HepG2 (cell line): Measurements from ENCODE around the gene RPTOR. TPM values are rescaled to one million over a fixed set of nuclear protein-coding genes. Genes with fewer than 3 reads are reported as not detected.

Experiments
- ATAC-seq: fragments of 200-7000 bp; cut with Tn5 transposase; 3 replicates; pipeline ENCODE4 v1.9.1; 2020; ENCODE audit warnings: mild to moderate bottlenecking, moderate library complexity
- BruUV-seq: library from RNA; stranded (reverse); fragments of 400-500 nt; replicated peaks from 2 replicates; lab custom pipeline; 2021; lab: Mats Ljungman, UMichigan
- CTCF ChIA-PET: fragments of 300-600 bp; formaldehyde crosslinking; extraction: SDS; loops from one replicate; lab custom pipeline; 2021; ENCODE audit warnings: low total read pairs, inconsistent platforms, low intra/inter-chr PET ratio; lab: Yijun Ruan, JAX
- POLR2A ChIA-PET: fragments of 350-600 bp; sonication (Branson Sonifier 250); formaldehyde crosslinking; loops from one replicate; lab custom pipeline; 2020; ENCODE audit warnings: antibody characterized with exemption, inconsistent platforms; lab: Yijun Ruan, JAX
- DNase-seq: peaks from one replicate; pipeline ENCODE4 v3.0.0-alpha.2; 2015; ENCODE audit warnings: low spot score
- FAIRE-seq: peaks from 3 replicates; lab custom pipeline; 2011; peaks lifted over from hg19 to GRCh38; lab: Jason Lieb, UNC
- H2AFZ ChIP-seq: one replicate; pipeline ENCODE4 v1.6.1; 2011; ENCODE audit warnings: low read length, inconsistent platforms
- H3K27ac ChIP-seq: fragments of 300-600 bp; 3 replicates; pipeline ENCODE4 v1.8.0; 2011; ENCODE audit warnings: mixed run types, mild to moderate bottlenecking, mixed read lengths, low read length, inconsistent platforms; ENCODE audit not compliant: insufficient read depth; ENCODE audit errors: extremely low read length
- H3K27me3 ChIP-seq, 2 experiments: fragments of 200-600 bp in 1 of 2; 2 replicates in 1 of 2; 3 replicates in 1 of 2; pipeline versions ENCODE4 v1.6.0 to v1.8.0; 2011; ENCODE audit warnings: low read length in 2 of 2, mild to moderate bottlenecking in 2 of 2, moderate library complexity in 2 of 2, inconsistent platforms in 1 of 2; ENCODE audit not compliant: insufficient read depth in 2 of 2, control insufficient read depth in 1 of 2
- H3K36me3 ChIP-seq, 2 experiments: fragments of 200-600 bp in 1 of 2; replicated peaks in 1 of 2; 2 replicates in 1 of 2; 3 replicates in 1 of 2; pipeline versions ENCODE4 v1.5.1 to v1.8.0; 2011; ENCODE audit warnings: low read length in 2 of 2, inconsistent platforms in 1 of 2; ENCODE audit not compliant: insufficient read depth in 2 of 2, control insufficient read depth in 1 of 2
- H3K4me1 ChIP-seq: 2 replicates; pipeline ENCODE4 v1.5.1; 2012; ENCODE audit warnings: low read length, inconsistent platforms; ENCODE audit not compliant: insufficient read depth
- H3K4me2 ChIP-seq: 2 replicates; pipeline ENCODE4 v1.6.0; 2011; ENCODE audit warnings: low read depth, low read length, inconsistent platforms
- H3K4me3 ChIP-seq, 3 experiments: fragments of 200-600 bp in 1 of 3; sonication (generic), shearing (Covaris generic) in 1 of 3; replicated peaks in 1 of 3; 2 replicates each; pipeline ENCODE4 v1.5.1; 2011 to 2016; ENCODE audit warnings: low read length in 3 of 3, inconsistent platforms in 2 of 3, low read depth in 2 of 3, mild to moderate bottlenecking in 2 of 3, control low read depth in 1 of 3, mixed read lengths in 1 of 3; ENCODE audit not compliant: insufficient read depth in 1 of 3
- H3K79me2 ChIP-seq: one replicate; pipeline ENCODE4 v1.6.1; 2011; ENCODE audit warnings: low read length, inconsistent platforms; ENCODE audit not compliant: insufficient read depth
- H3K9ac ChIP-seq: 2 replicates; pipeline ENCODE4 v1.6.0; 2011; ENCODE audit warnings: mild to moderate bottlenecking, low read depth, low read length, inconsistent platforms; ENCODE audit not compliant: insufficient read depth
- H3K9me3 ChIP-seq: 2 replicates; pipeline ENCODE4 v1.5.1; 2012; ENCODE audit warnings: mild to moderate bottlenecking, low read length
- H4K20me1 ChIP-seq: 2 replicates; pipeline ENCODE4 v1.6.0; 2011; ENCODE audit warnings: inconsistent platforms, mild to moderate bottlenecking, low read length, moderate library complexity; ENCODE audit not compliant: insufficient read depth
- ARHGAP35 ChIP-seq: sonication (generic); formaldehyde crosslinking; IDR thresholded peaks from 2 replicates; pipeline ENCODE4 v1.9.0; 2022; ENCODE audit warnings: mild to moderate bottlenecking, inconsistent platforms, moderate library complexity, missing genetic modification reagents, borderline replicate concordance
- DNMT3B ChIP-seq: conservative IDR thresholded peaks from 2 replicates; pipeline ENCODE4 v1.6.1; 2016; ENCODE audit warnings: missing biosample characterization, control low read depth
- FOXM1 ChIP-seq: sonication (generic); formaldehyde crosslinking; IDR thresholded peaks from 2 replicates; pipeline ENCODE4 v1.5.0; 2020; ENCODE audit warnings: missing genetic modification reagents
- KDM6A ChIP-seq: IDR thresholded peaks from 2 replicates; pipeline ENCODE4 v1.6.1; 2016; ENCODE audit warnings: low read depth
- KLF11 ChIP-seq: IDR thresholded peaks from 2 replicates; pipeline ENCODE4 v1.6.1; 2016; ENCODE audit warnings: missing compliant biosample characterization
- POLR2AphosphoS2 ChIP-seq: IDR thresholded peaks from 2 replicates; pipeline ENCODE4 v1.6.1; 2011; ENCODE audit warnings: low read depth, low read length, improper control_type of control experiment
- SMARCC2 ChIP-seq: fragments of 450-650 bp; IDR thresholded peaks from 2 replicates; pipeline ENCODE4 v1.6.1; 2017; ENCODE audit warnings: antibody characterized with exemption, mild to moderate bottlenecking
- SMYD3 ChIP-seq: sonication (generic); formaldehyde crosslinking; IDR thresholded peaks from 2 replicates; pipeline ENCODE4 v1.8.1; 2023; ENCODE audit warnings: mild to moderate bottlenecking, missing genetic modification reagents
- ZMYM2 ChIP-seq: sonication (generic); formaldehyde crosslinking; IDR thresholded peaks from 2 replicates; pipeline ENCODE4 v1.8.0; 2022; ENCODE audit warnings: mild to moderate bottlenecking, missing genetic modification reagents
- WGBS: methylation state at CpG from one replicate; pipeline ENCODE4 v1.1.6; 2017; ENCODE audit warnings: low lambda C conversion rate; 5-methylcytosine and 5-hydroxymethylcytosine counted together
- in situ Hi-C: cut with HindIII; loops from 2 replicates; pipeline ENCODE4 v1.10.0; 2017; ENCODE audit warnings: low pct_unique_long_range_greater_than_20kb; ENCODE audit not compliant: extremely low pct_ligation_motif_present
- intact Hi-C: fragments of 100-400 bp; cut with micrococcal nuclease; formaldehyde crosslinking; loops from one replicate; pipeline ENCODE4 v1.10.0; 2022; ENCODE audit not compliant: unreplicated experiment
- polyA plus RNA-seq, 8 experiments: library from polyadenylated mRNA; depleted of rRNA in 3 of 8; stranded (reverse) in 7 of 8; unstranded in 1 of 8; fragments of >200 nt; fragmentation: Illumina TruSeq in 4 of 8; extraction: Trizol in 4 of 8; gene quantifications; 2 replicates each; pipeline versions ENCODE4 v1.2.1 to v1.2.3, GENCODE V29; 2011 to 2016; ENCODE audit warnings: low read depth in 4 of 8, missing spikeins in 1 of 8, mixed read lengths in 1 of 8; ENCODE audit not compliant: insufficient read depth in 1 of 8
- total RNA-seq, 5 experiments: library from RNA; depleted of rRNA; stranded (reverse); fragments of >200 nt; fragmentation: Illumina TruSeq; extraction: Trizol; gene quantifications; 2 replicates each; pipeline ENCODE4 v1.2.3, GENCODE V29; 2016; ENCODE audit warnings: low read depth in 1 of 5
- TF ChIP-seq, protein P1 (sequence below): IDR thresholded peaks from 2 replicates; pipeline ENCODE4 v1.6.1; 2012; ENCODE audit warnings: inconsistent platforms
- TF ChIP-seq, protein P2 (sequence below): IDR thresholded peaks from 2 replicates; pipeline ENCODE4 v1.6.1; 2012; ENCODE audit warnings: low read depth, low read length, improper control_type of control experiment
- TF ChIP-seq, protein P3 (sequence below): sonication (generic); formaldehyde crosslinking; IDR thresholded peaks from 2 replicates; pipeline ENCODE4 v1.4.0; 2020; ENCODE audit warnings: missing genetic modification reagents

Gene RPTOR
- total and polyA plus RNA-seq, 2 of the 13 experiments (the other 11 are each of a cell fraction or from before 2014, with no cell fraction given): 6.6 to 25.3 TPM

DNA sequence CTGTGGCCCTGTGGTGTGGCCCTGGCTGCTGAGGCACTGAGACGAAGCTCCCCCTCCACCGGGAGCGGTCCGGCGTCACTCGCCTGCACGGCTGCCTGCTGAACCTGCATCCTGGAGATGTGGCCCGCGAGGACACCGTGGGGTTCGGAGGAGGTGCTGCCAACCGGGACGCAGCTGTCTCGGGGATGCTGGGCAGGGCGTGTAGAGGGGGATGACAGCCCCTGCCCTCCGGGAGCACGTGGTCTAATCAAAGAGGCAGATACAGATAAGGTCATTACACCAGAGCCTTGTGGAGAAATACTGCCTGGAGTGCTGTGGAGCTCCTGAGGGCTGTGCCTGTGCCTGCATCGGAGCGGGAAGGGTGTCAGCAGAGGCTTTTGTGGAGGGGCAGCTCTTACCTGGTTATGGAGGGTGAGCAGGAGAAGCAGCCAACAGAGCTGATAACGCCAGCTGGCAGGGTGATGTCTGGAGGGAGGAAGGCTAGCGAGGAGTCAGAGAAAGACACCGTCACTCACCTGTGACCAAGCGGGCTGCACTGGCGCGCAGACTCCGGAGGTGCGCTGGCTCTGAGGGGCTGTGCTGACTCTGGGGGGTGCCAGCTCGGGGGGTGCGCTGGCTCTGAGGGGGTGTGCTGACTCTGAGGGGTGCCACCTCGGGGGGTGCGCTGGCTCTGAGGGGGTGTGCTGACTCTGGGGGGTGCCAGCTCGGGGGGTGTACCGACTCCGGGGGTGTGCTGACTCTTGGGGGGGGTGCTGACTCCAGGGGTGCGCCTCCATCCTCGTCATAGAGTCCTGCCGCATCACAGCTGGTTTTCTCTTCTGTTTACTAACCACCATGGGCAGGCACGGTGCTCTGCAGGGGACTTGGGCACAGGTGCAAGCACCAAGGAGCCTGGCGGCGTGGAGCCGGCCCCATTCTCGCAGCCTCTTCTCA is 342.3 kb downstream of the RPTOR start:
- BruUV-seq: no TSS peak
- no peak for FAIRE-seq
- no peak overlapping the region for H3K27ac ChIP-seq
- in situ Hi-C loops (no loop called here), intact Hi-C loops (no loop called here)
- H3K27me3 ChIP-seq: no peaks in the 10 kb centered on the region
- H3K9ac ChIP-seq: no peak overlapping the region
- TF ChIP-seq KLF11 (CRISPR knock-in tag) (no peak), KDM6A (CRISPR knock-in tag) (no peak), FOXM1 (no peak), SMARCC2 (no peak), ZMYM2 (CRISPR knock-in tag) (no peak), POLR2AphosphoS2 (no peak), SMYD3 (CRISPR knock-in tag) (no peak), DNMT3B (CRISPR knock-in tag) (no peak), ARHGAP35 (CRISPR knock-in tag) (no peak)
- TF ChIP-seq, protein P1, sequence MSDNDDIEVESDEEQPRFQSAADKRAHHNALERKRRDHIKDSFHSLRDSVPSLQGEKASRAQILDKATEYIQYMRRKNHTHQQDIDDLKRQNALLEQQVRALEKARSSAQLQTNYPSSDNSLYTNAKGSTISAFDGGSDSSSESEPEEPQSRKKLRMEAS: no peak
- TF ChIP-seq, protein P2, sequence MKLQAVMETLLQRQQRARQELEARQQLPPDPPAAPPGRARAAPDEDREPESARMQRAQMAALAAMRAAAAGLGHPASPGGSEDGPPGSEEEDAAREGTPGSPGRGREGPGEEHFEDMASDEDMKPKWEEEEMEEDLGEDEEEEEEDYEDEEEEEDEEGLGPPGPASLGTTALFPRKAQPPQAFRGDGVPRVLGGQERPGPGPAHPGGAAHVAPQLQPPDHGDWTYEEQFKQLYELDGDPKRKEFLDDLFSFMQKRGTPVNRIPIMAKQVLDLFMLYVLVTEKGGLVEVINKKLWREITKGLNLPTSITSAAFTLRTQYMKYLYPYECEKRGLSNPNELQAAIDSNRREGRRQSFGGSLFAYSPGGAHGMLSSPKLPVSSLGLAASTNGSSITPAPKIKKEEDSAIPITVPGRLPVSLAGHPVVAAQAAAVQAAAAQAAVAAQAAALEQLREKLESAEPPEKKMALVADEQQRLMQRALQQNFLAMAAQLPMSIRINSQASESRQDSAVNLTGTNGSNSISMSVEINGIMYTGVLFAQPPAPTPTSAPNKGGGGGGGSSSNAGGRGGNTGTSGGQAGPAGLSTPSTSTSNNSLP: no peak
- TF ChIP-seq, protein P3, sequence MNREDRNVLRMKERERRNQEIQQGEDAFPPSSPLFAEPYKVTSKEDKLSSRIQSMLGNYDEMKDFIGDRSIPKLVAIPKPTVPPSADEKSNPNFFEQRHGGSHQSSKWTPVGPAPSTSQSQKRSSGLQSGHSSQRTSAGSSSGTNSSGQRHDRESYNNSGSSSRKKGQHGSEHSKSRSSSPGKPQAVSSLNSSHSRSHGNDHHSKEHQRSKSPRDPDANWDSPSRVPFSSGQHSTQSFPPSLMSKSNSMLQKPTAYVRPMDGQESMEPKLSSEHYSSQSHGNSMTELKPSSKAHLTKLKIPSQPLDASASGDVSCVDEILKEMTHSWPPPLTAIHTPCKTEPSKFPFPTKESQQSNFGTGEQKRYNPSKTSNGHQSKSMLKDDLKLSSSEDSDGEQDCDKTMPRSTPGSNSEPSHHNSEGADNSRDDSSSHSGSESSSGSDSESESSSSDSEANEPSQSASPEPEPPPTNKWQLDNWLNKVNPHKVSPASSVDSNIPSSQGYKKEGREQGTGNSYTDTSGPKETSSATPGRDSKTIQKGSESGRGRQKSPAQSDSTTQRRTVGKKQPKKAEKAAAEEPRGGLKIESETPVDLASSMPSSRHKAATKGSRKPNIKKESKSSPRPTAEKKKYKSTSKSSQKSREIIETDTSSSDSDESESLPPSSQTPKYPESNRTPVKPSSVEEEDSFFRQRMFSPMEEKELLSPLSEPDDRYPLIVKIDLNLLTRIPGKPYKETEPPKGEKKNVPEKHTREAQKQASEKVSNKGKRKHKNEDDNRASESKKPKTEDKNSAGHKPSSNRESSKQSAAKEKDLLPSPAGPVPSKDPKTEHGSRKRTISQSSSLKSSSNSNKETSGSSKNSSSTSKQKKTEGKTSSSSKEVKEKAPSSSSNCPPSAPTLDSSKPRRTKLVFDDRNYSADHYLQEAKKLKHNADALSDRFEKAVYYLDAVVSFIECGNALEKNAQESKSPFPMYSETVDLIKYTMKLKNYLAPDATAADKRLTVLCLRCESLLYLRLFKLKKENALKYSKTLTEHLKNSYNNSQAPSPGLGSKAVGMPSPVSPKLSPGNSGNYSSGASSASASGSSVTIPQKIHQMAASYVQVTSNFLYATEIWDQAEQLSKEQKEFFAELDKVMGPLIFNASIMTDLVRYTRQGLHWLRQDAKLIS: no peak
- H2AFZ ChIP-seq: no peak overlapping the region
- no peaks in the 10 kb centered on the region for H3K4me1 ChIP-seq
- no peaks in the 10 kb centered on the region for H3K9me3 ChIP-seq
- H4K20me1 ChIP-seq: no peaks in the 10 kb centered on the region
- H3K4me3 ChIP-seq: no peak overlapping the region
- no peak for DNase-seq
- CTCF ChIA-PET: no interaction called here
- POLR2A ChIA-PET: no interaction called here
- no peak overlapping the region for H3K4me2 ChIP-seq
- WGBS: 99% methylated on average over 34 of the region's 42 CpGs
- H3K36me3 ChIP-seq: peaks cover 45 to 76% of the 10 kb centered on the region in 2 experiments; a peak in 4 of 5 replicates
- H3K79me2 ChIP-seq: no peaks in the 10 kb centered on the region
- ATAC-seq: no peak
